ENCODE data around the gene SEMA4B. TPM values are rescaled to one million over a fixed set of nuclear protein-coding genes. Genes with fewer than 3 reads are reported as not detected.

The SEMA4B gene
- total and polyA plus RNA-seq, 2 donors (not counting 1 experiment from before 2014, with no cell fraction given), result 285 to 336 TPM

DNA sequence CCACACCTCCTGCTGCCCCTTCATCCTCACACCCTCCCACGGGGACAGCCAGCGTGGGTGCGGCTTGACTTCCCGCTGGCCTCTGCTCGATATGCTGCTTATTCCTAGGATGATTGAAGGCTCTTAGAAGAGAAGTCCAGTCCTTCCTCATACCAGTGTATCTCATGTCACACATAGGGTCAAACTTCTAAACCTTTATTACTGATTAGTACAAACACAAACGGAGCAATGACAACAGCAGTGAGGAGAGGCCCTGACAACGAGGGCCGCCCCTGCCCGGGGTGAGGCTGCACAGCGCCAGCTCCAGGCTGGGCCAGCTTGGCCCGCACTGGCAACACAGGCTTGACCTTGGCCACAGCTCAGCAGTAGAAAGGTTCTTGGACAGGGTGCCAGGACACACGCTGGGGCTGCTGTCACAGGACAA lies 29.0 kb downstream of the SEMA4B start:
- H3K4me3 ChIP-seq (ENCODE audit: control extremely low read depth in 1 of 5, extremely low read depth in 1 of 5, insufficient read depth in 1 of 5, low read depth in 2 of 5, low read length in 4 of 5), result no peak overlapping the region
- no peak for TF ChIP-seq EZH2 (IDR thresholded peaks at IDR 0.05; ENCODE audit: borderline replicate concordance, insufficient read depth, low read depth, low read length, poor library complexity, severe bottlenecking)
- TF ChIP-seq, protein P1, sequence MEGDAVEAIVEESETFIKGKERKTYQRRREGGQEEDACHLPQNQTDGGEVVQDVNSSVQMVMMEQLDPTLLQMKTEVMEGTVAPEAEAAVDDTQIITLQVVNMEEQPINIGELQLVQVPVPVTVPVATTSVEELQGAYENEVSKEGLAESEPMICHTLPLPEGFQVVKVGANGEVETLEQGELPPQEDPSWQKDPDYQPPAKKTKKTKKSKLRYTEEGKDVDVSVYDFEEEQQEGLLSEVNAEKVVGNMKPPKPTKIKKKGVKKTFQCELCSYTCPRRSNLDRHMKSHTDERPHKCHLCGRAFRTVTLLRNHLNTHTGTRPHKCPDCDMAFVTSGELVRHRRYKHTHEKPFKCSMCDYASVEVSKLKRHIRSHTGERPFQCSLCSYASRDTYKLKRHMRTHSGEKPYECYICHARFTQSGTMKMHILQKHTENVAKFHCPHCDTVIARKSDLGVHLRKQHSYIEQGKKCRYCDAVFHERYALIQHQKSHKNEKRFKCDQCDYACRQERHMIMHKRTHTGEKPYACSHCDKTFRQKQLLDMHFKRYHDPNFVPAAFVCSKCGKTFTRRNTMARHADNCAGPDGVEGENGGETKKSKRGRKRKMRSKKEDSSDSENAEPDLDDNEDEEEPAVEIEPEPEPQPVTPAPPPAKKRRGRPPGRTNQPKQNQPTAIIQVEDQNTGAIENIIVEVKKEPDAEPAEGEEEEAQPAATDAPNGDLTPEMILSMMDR (IDR thresholded peaks at IDR 0.05), result no peak
- Mint-ChIP-seq H3K27me3 (no peaks in the 10 kb centered on the region), H3K4me1 (peaks cover 51% of the 10 kb centered on the region), H3K27ac (peak overlapping the region; percentile 97), H3K4me3 (peak overlapping the region; percentile 64), H3K9me3 (ENCODE audit: insufficient read depth) (no peaks in the 10 kb centered on the region)
- peaks cover 45% of the 10 kb centered on the region for H4K20me1 ChIP-seq (ENCODE audit: control insufficient read depth, insufficient read depth, low read length, poor library complexity, severe bottlenecking)
- peaks cover 0 to 60% of the 10 kb centered on the region in 2 experiments for H3K36me3 ChIP-seq (replicated peaks in 1 of 2; ENCODE audit: control extremely low read depth in 1 of 2, control insufficient read depth in 1 of 2, extremely low read depth in 1 of 2, insufficient read depth in 2 of 2, low read length in 1 of 2)
- H3K9me3 ChIP-seq (ENCODE audit: control extremely low read depth in 1 of 3, control insufficient read depth in 2 of 3, insufficient read depth in 1 of 3, low read length in 2 of 3), result no peaks in the 10 kb centered on the region
- ChIA-PET CTCF (interaction anchor here (0.8 to 4.7 kb wide), 4 partner anchors 11 to 57 kb away, joined by 3 to 102 read pairs (median 5); partner anchors contain the start of gene SEMA4B), POLR2A (interaction anchor here (1.1 to 4.8 kb wide), 4 partner anchors 9 to 39 kb away, joined by 8 to 56 read pairs (median 30); partner anchors contain the start of gene NGRN)
- intact Hi-C loops (cut with micrococcal nuclease), result loop anchor here (5.0 kb wide), 3 partner anchors 57 to 172 kb away; partner anchors contain the start of gene IDH2
- 93% methylated on average over 5 of the region's 12 CpGs for WGBS (ENCODE audit: insufficient coverage)
- H2AFZ ChIP-seq (ENCODE audit: insufficient read depth, low read depth, low read length, poor library complexity, severe bottlenecking), result no peak overlapping the region
- peaks cover 41% of the 10 kb centered on the region for H3K79me2 ChIP-seq (ENCODE audit: control insufficient read depth, insufficient read depth, low read length)
- peak overlapping the region; percentile 88 to 99 for H3K27ac ChIP-seq (ENCODE audit: low read length in 2 of 2)
- H3K27me3 ChIP-seq (replicated peaks in 1 of 4; ENCODE audit: control extremely low read depth in 1 of 4, control insufficient read depth in 3 of 4, insufficient read depth in 4 of 4, low read length in 3 of 4), result no peaks in the 10 kb centered on the region
- peaks cover 40 to 49% of the 10 kb centered on the region in 2 donors for H3K4me1 ChIP-seq (ENCODE audit: control insufficient read depth in 2 of 2, insufficient read depth in 2 of 2, low read length in 2 of 2)
- DNase-seq (no peak), ATAC-seq (ENCODE audit: low read depth) (no peak)
- H3K4me2 ChIP-seq (replicated peaks; ENCODE audit: low read depth, low read length, poor library complexity, severe bottlenecking), result peak overlapping the region; percentile 90
- peak overlapping the region; percentile 42 for H3K9ac ChIP-seq (ENCODE audit: low read length)

DNA sequence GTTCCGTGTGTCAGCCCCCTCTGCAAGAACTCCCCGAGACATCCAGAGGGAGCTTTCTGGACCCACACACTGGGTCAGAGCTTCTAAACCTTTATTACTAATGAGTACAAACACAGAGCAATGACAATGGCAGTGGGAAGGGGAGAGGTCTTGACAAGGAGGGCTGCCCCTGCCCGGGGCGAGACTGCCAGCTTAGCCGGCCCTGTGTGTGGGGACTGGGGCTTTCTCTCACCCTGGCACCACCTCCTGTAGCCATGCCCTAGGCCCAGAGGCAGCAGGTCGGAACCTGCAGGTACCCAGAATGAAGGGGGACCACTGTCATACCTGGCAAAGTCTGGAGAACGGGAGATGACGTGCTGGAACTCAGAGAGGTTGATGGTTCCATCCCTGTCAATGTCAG lies 29.5 kb downstream of the SEMA4B start:
- intact Hi-C loops (cut with micrococcal nuclease), result loop anchor here (1.0 to 5.0 kb wide), 4 partner anchors 11 to 172 kb away; partner anchors contain the start of gene IDH2
- peak overlapping the region; percentile 88 to 99 for H3K27ac ChIP-seq (ENCODE audit: low read length in 2 of 2)
- peaks cover 0 to 55% of the 10 kb centered on the region in 2 experiments for H3K36me3 ChIP-seq (replicated peaks in 1 of 2; ENCODE audit: control extremely low read depth in 1 of 2, control insufficient read depth in 1 of 2, extremely low read depth in 1 of 2, insufficient read depth in 2 of 2, low read length in 1 of 2)
- H3K4me1 ChIP-seq (ENCODE audit: control insufficient read depth in 2 of 2, insufficient read depth in 2 of 2, low read length in 2 of 2), result peaks cover 40 to 50% of the 10 kb centered on the region in 2 donors
- H3K79me2 ChIP-seq (ENCODE audit: control insufficient read depth, insufficient read depth, low read length), result peaks cover 36% of the 10 kb centered on the region
- peak overlapping the region; percentile 42 for H3K9ac ChIP-seq (ENCODE audit: low read length)
- ChIA-PET CTCF (interaction anchor here (0.8 to 4.7 kb wide), 5 partner anchors 11 to 56 kb away, joined by 3 to 102 read pairs (median 7); partner anchors contain the start of gene SEMA4B), POLR2A (interaction anchor here (1.0 to 4.8 kb wide), 9 partner anchors 10 to 705 kb away, joined by 3 to 56 read pairs (median 5); partner anchors contain the start of genes NGRN and SEMA4B)
- peak overlapping the region; percentile 31 for H2AFZ ChIP-seq (ENCODE audit: insufficient read depth, low read depth, low read length, poor library complexity, severe bottlenecking)
- peak overlapping the region in 3 of 5 experiments; percentile 5 to 38 (median 6) for H3K4me3 ChIP-seq (ENCODE audit: control extremely low read depth in 1 of 5, extremely low read depth in 1 of 5, insufficient read depth in 1 of 5, low read depth in 2 of 5, low read length in 4 of 5)
- no peak for TF ChIP-seq EZH2 (IDR thresholded peaks at IDR 0.05; ENCODE audit: borderline replicate concordance, insufficient read depth, low read depth, low read length, poor library complexity, severe bottlenecking)
- TF ChIP-seq, protein P1 (IDR thresholded peaks at IDR 0.05), result no peak
- peak overlapping the region; percentile 97 for H3K27ac Mint-ChIP-seq
- no peaks in the 10 kb centered on the region for H3K27me3 Mint-ChIP-seq
- H3K4me3 Mint-ChIP-seq, result peak overlapping the region; percentile 97
- ATAC-seq (ENCODE audit: low read depth) (no peak), DNase-seq (no peak)
- peak overlapping the region; percentile 90 for H3K4me2 ChIP-seq (replicated peaks; ENCODE audit: low read depth, low read length, poor library complexity, severe bottlenecking)
- 93% methylated on average over 5 of the region's 8 CpGs for WGBS (ENCODE audit: insufficient coverage)
- no peaks in the 10 kb centered on the region for H3K9me3 ChIP-seq (ENCODE audit: control extremely low read depth in 1 of 3, control insufficient read depth in 2 of 3, insufficient read depth in 1 of 3, low read length in 2 of 3)
- H3K4me1 Mint-ChIP-seq, result peaks cover 52% of the 10 kb centered on the region
- H3K27me3 ChIP-seq (replicated peaks in 1 of 4; ENCODE audit: control extremely low read depth in 1 of 4, control insufficient read depth in 3 of 4, insufficient read depth in 4 of 4, low read length in 3 of 4), result no peaks in the 10 kb centered on the region
- H4K20me1 ChIP-seq (ENCODE audit: control insufficient read depth, insufficient read depth, low read length, poor library complexity, severe bottlenecking), result peaks cover 39% of the 10 kb centered on the region
- H3K9me3 Mint-ChIP-seq (ENCODE audit: insufficient read depth), result no peaks in the 10 kb centered on the region
